HAP-1 (cell line): ENCODE results near the gene PROKR2.

Experiments used
- DNase-seq, 2 experiments: peaks; one replicate each; pipeline ENCODE4 v3.0.0-alpha.2; 2016 to 2020; ENCODE audit warnings: low spot score in 2 of 2
- H3K27me3 ChIP-seq: fragments of 250-450 bp; sonication (Bioruptor Pico); 2 replicates; pipeline ENCODE4 v1.5.1; 2020; ENCODE audit warnings: low read depth, mild to moderate bottlenecking, moderate library complexity
- H3K36me3 ChIP-seq: fragments of 250-450 bp; sonication (Bioruptor Pico); replicated peaks from 2 replicates; pipeline ENCODE4 v1.5.1; 2020; ENCODE audit warnings: mild to moderate bottlenecking
- H3K4me1 ChIP-seq: fragments of 250-450 bp; sonication (Bioruptor Pico); 2 replicates; pipeline ENCODE4 v1.5.1; 2020; ENCODE audit warnings: mild to moderate bottlenecking
- H3K4me3 ChIP-seq: fragments of 250-450 bp; sonication (Bioruptor Pico); 2 replicates; pipeline ENCODE4 v1.5.1; 2020; ENCODE audit warnings: mild to moderate bottlenecking, moderate library complexity
- H3K9me3 ChIP-seq: fragments of 250-450 bp; sonication (Bioruptor Pico); 2 replicates; pipeline ENCODE4 v1.5.1; 2020; ENCODE audit warnings: mild to moderate bottlenecking, moderate library complexity
- in situ Hi-C: fragments of 300-500 bp; cut with MboI; formaldehyde crosslinking; loops from 3 replicates; pipeline ENCODE4 v1.14.3; 2020; ENCODE audit warnings: low sequenced_read_pairs, inconsistent platforms, mixed read lengths

PROKR2 gene

DNA sequence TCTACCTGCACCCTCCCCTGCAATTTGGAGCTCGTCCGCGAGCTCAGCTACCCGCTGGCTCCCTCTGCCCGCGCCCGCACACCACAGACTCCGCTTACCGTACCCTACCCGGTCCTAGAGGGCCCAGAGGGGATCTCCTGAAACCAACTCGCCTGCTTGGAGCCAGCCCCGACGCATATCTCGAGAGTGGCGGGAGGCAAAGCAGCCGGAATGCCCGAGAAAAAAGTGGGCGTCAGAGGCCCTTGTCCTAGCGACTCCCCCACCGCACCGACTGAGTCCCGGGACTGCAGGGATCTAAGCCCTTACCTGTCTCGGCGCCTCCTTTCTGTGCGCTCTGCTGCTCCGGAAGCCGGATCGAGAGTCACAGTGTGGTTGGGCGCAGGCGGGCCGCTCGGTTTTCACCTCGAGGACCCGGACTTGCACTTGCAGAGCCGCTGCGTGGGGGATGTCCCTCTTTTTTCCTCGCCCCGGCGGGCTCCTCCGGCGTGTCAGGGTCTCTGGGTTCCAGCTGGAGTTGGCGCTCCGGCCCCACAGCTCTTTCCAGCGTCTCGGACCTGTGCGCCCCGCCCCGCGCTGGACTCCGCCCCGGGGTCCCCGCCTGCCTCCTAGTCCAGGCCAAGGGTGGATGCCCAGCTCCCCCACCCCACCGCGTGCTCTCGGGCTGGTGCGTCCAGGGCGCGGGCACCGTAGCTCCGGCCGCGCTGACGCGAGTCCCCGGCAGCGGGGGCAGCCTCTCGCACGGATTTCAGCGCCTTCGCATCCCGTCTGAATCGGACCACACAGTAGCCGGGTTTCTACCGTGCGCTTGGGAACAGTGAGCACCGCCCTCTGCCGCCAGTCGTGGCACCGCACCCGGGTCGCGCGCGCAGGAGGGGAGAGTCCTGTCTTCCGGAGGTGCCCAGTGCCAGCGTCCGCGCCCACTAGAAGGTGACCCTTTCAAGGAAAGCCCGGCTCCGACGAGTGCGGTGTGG lies at the start of gene PROKR2:
Gene PROKR2 (minus strand): TSS at position 767 of the 971 bp plus-strand sequence. CDS start 2,585 bp downstream, outside the sequence.
- Histone ChIP-seq H3K4me3 (no peak within 1 kb of the TSS), H3K36me3 (no peaks in the 10 kb centered on the region), H3K4me1 (no peaks in the 10 kb centered on the region), H3K9me3 (no peaks in the 10 kb centered on the region), H3K27me3 (peaks cover 7% of the 10 kb centered on the region; the same call in 1 of the 2 replicates)
- in situ Hi-C loops = no loop called here
- DNase-seq = peak in 1 of 2 experiments; percentile 15

DNA sequence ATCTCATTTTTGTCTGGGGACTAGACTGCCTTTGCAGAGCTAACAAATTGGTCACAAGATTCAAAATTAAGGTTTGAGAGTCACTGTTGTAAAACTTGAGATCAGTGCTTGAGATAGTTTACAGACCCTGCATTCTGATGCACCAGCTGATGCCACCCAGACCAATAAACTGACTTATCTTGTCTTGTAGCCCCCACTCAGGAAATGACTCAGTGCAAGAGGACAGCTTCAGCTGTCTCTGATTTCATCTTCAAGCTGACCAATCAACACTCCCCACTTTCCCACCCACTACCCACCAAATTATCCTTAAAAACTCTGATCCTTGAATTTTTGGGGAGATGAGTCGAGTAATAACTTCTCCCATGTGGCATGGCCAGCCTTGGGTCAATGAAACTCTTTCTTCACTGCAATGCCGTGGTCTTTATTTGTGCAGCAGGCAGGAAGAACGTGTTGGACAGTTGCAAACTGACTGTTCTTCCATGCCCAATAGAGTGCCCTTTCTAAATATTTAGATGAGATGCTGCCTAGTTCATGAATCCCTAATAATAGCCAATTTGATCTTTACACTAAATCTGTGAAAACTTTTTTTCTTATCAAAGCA lies 48.3 kb upstream of the PROKR2 start:
- H3K4me3 ChIP-seq = no peak overlapping the region
- DNase-seq = no peak
- H3K9me3 ChIP-seq = no peaks in the 10 kb centered on the region
- in situ Hi-C loops = no loop called here
- no peaks in the 10 kb centered on the region for H3K27me3 ChIP-seq
- H3K4me1 ChIP-seq = no peaks in the 10 kb centered on the region
- H3K36me3 ChIP-seq = no peaks in the 10 kb centered on the region

GRCh38 chr20:5364136-5364821 lies 47.5 kb upstream of the PROKR2 start:
- no peaks in the 10 kb centered on the region for H3K27me3 ChIP-seq
- no peaks in the 10 kb centered on the region for H3K36me3 ChIP-seq
- no peak overlapping the region for H3K4me3 ChIP-seq
- H3K4me1 ChIP-seq = no peaks in the 10 kb centered on the region
- DNase-seq = no peak
- in situ Hi-C loops = no loop called here
- H3K9me3 ChIP-seq = no peaks in the 10 kb centered on the region

DNA sequence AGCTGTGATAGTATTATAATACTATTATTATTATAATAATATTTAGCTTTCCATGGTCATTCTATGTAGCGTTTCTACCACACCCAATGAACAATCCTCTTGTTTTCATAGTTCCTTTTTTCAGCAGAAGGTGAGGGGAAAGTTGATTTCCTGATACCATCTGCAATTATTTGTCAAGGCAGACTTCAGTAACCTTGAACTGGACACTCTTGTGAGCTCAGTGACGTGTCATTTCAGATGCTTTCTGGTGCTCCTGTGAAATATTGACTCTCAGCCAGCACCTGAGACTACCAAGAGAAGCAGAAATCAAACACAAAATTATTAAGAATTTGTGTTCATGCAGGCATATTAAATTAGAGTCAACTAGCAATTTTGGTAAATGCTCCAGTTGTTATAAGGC lies 46.0 kb upstream of the PROKR2 start:
- in situ Hi-C loops = no loop called here
- Histone ChIP-seq H3K4me3 (no peak overlapping the region), H3K4me1 (no peaks in the 10 kb centered on the region), H3K27me3 (no peaks in the 10 kb centered on the region), H3K9me3 (no peaks in the 10 kb centered on the region), H3K36me3 (no peaks in the 10 kb centered on the region)
- no peak for DNase-seq

GRCh38 chr20:5361176-5361575 lies 44.4 kb upstream of the PROKR2 start:
- DNase-seq = no peak
- Histone ChIP-seq H3K4me1 (no peaks in the 10 kb centered on the region), H3K4me3 (no peak overlapping the region), H3K27me3 (no peaks in the 10 kb centered on the region; the same call in 1 of the 2 replicates), H3K9me3 (no peaks in the 10 kb centered on the region; the same call in 1 of the 2 replicates), H3K36me3 (no peaks in the 10 kb centered on the region)
- in situ Hi-C loops = no loop called here

- in situ Hi-C loops = no loop called here
- Histone ChIP-seq H3K9me3 (no peaks in the 10 kb centered on the region; the same call in 1 of the 2 replicates), H3K4me1 (no peaks in the 10 kb centered on the region), H3K36me3 (no peaks in the 10 kb centered on the region), H3K4me3 (no peak overlapping the region), H3K27me3 (no peaks in the 10 kb centered on the region; the same call in 1 of the 2 replicates)
- no peak for DNase-seq
Observed at GRCh38 chr20:5357946-5358345, 41.2 kb upstream of the PROKR2 start.

- in situ Hi-C loops = no loop called here
- Histone ChIP-seq H3K4me1 (no peaks in the 10 kb centered on the region), H3K9me3 (no peaks in the 10 kb centered on the region; the same call in 1 of the 2 replicates), H3K4me3 (no peak overlapping the region), H3K36me3 (no peaks in the 10 kb centered on the region), H3K27me3 (no peaks in the 10 kb centered on the region; the same call in 1 of the 2 replicates)
- no peak for DNase-seq
Observed at GRCh38 chr20:5356941-5357340, 40.2 kb upstream of the PROKR2 start.

- Histone ChIP-seq H3K4me3 (no peak overlapping the region), H3K4me1 (no peaks in the 10 kb centered on the region), H3K36me3 (no peaks in the 10 kb centered on the region), H3K27me3 (no peaks in the 10 kb centered on the region; the same call in 1 of the 2 replicates), H3K9me3 (no peaks in the 10 kb centered on the region; the same call in 1 of the 2 replicates)
- in situ Hi-C loops = no loop called here
- DNase-seq = no peak
Observed at GRCh38 chr20:5354901-5355300, 38.1 kb upstream of the PROKR2 start.

- in situ Hi-C loops = no loop called here
- no peaks in the 10 kb centered on the region; the same call in 1 of the 2 replicates for H3K27me3 ChIP-seq
- no peak overlapping the region for H3K4me3 ChIP-seq
- H3K9me3 ChIP-seq = no peaks in the 10 kb centered on the region; the same call in 1 of the 2 replicates
- no peaks in the 10 kb centered on the region for H3K4me1 ChIP-seq
- DNase-seq = no peak
- no peaks in the 10 kb centered on the region for H3K36me3 ChIP-seq
Observed at GRCh38 chr20:5353624-5354496, 37.1 kb upstream of the PROKR2 start.

DNA sequence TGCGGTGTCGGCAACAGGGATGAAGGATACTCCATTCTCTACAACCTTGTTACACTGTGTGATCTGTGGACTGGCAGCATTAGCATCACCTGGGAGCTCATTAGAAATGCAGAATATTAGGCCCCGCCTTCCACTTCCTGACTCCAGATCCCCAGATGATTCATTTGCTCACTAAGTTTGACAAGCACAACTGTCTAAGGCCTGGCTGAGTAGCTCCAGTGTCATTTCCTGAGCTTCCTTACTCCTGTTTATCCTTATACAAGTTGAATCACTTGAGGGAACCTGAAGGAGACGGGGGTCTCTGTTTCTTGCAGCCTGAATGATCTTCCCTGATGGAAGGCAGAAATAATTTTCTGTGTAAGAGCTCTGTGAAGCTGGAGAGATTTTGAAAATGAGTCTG lies 32.7 kb upstream of the PROKR2 start:
- no peaks in the 10 kb centered on the region for H3K27me3 ChIP-seq
- in situ Hi-C loops = no loop called here
- no peaks in the 10 kb centered on the region for H3K9me3 ChIP-seq
- H3K4me1 ChIP-seq = no peaks in the 10 kb centered on the region
- DNase-seq = no peak
- H3K4me3 ChIP-seq = no peak overlapping the region
- H3K36me3 ChIP-seq = no peaks in the 10 kb centered on the region

- H3K36me3 ChIP-seq = no peaks in the 10 kb centered on the region
- H3K4me3 ChIP-seq = no peak overlapping the region
- in situ Hi-C loops = no loop called here
- no peaks in the 10 kb centered on the region for H3K27me3 ChIP-seq
- no peaks in the 10 kb centered on the region for H3K4me1 ChIP-seq
- no peaks in the 10 kb centered on the region for H3K9me3 ChIP-seq
- DNase-seq = no peak
Observed at GRCh38 chr20:5342021-5342420, 25.3 kb upstream of the PROKR2 start.

DNA sequence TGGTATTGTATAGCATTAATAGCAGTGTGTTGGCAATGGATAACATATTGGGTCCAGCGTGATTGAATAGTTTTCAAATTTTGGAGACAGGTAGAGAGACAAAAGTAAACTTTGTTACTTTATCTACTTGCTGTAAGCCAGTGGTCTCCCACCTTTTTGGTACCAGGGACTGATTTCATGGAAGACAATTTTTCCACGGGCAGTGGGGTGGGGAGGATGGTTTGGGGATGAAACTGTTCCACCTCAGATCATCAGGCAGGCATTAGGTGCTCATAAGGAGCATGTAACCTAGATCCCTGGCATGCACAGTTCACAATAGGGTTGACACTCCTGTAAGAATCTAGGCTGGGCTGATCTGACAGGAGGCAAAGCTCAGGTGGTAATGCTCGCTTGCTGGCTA lies 14.6 kb upstream of the PROKR2 start:
- H3K27me3 ChIP-seq = no peaks in the 10 kb centered on the region
- no peaks in the 10 kb centered on the region for H3K4me1 ChIP-seq
- H3K9me3 ChIP-seq = no peaks in the 10 kb centered on the region
- in situ Hi-C loops = no loop called here
- no peak for DNase-seq
- H3K4me3 ChIP-seq = no peak overlapping the region
- H3K36me3 ChIP-seq = no peaks in the 10 kb centered on the region

GRCh38 chr20:5328268-5328667 lies 11.5 kb upstream of the PROKR2 start:
- Histone ChIP-seq H3K4me3 (no peak overlapping the region), H3K36me3 (no peaks in the 10 kb centered on the region), H3K4me1 (no peaks in the 10 kb centered on the region), H3K27me3 (no peaks in the 10 kb centered on the region), H3K9me3 (no peaks in the 10 kb centered on the region)
- DNase-seq = no peak
- in situ Hi-C loops = no loop called here
